PC-3 (cell line): ENCODE data around the gene RAD50.

Experiments used
- EZH2 ChIP-seq: fragments of 300-600 bp; sonication (generic); IDR thresholded peaks from one replicate; pipeline ENCODE4 v1.6.1; 2017; ENCODE audit warnings: antibody characterized with exemption, mild to moderate bottlenecking, low read length; ENCODE audit not compliant: unreplicated experiment
- EZH2phosphoT487 ChIP-seq: fragments of 300-600 bp; sonication (generic); IDR thresholded peaks from 2 replicates; pipeline ENCODE4 v1.6.1; 2018; ENCODE audit warnings: mild to moderate bottlenecking, antibody characterized with exemption, low read length, borderline replicate concordance
- TF ChIP-seq, protein P1 (sequence below): fragments of 300-600 bp; sonication (generic); conservative IDR thresholded peaks from 2 replicates; pipeline ENCODE4 v1.5.1; 2017; ENCODE audit warnings: antibody characterized with exemption, low read depth, mild to moderate bottlenecking, low read length

DNA sequence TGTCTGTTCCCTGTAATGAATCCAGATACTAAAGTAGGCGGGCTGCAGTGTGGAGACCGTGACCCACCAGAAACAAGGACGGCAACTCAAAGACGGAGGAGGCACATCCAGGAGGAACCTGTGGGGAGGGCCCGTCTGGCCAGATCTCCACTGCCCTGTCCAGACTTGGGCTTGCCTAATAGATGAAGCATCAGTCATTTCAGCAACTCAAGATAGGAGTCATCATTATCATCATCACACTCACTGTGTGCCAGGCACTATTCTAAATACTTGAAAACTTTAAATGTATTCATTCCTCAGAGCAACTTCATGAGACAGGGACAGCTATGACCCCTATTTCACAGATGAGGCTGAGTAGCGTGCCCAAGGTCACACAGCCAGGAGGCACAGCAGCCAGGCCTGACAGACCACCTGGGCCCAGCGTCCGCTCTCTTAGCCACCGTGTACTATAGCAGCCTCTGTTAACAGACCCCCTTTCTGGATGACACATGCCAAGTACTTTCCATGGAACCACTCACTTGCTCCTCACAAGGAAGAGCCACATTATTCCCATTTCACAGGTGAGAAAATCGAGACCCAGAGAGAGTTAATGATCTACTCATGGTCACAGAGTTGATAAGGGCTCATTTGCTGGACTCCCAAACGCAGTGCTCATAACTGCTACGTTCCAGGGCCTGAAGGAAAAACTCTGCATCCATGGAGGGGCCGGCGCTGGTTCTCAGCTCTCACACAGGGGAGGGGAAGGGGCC, 112.1 kb downstream of the RAD50 start:
- TF ChIP-seq, protein P1, sequence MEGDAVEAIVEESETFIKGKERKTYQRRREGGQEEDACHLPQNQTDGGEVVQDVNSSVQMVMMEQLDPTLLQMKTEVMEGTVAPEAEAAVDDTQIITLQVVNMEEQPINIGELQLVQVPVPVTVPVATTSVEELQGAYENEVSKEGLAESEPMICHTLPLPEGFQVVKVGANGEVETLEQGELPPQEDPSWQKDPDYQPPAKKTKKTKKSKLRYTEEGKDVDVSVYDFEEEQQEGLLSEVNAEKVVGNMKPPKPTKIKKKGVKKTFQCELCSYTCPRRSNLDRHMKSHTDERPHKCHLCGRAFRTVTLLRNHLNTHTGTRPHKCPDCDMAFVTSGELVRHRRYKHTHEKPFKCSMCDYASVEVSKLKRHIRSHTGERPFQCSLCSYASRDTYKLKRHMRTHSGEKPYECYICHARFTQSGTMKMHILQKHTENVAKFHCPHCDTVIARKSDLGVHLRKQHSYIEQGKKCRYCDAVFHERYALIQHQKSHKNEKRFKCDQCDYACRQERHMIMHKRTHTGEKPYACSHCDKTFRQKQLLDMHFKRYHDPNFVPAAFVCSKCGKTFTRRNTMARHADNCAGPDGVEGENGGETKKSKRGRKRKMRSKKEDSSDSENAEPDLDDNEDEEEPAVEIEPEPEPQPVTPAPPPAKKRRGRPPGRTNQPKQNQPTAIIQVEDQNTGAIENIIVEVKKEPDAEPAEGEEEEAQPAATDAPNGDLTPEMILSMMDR = no peak
- TF ChIP-seq EZH2phosphoT487 = no peak
- TF ChIP-seq EZH2 = no peak
